Suprapubic skin (tissue), 4 donors: ENCODE measurements around the gene TOR1AIP2. TPM values are rescaled to one million over a fixed set of nuclear protein-coding genes. Genes with fewer than 3 reads are reported as not detected.

ENCODE experiments used
- DNase-seq, 2 donors: peaks; one replicate each; pipeline ENCODE4 v3.0.0-alpha.2; 2019; ENCODE audit warnings: low spot score in 2 of 2
- H3K27ac ChIP-seq: fragments of 200-600 bp; sonication (generic); one replicate; pipeline ENCODE4 v1.5.1; 2019
- H3K27me3 ChIP-seq: fragments of 200-600 bp; sonication (generic); one replicate; pipeline ENCODE4 v1.5.1; 2019
- H3K36me3 ChIP-seq: fragments of 200-600 bp; sonication (generic); one replicate; pipeline ENCODE4 v1.5.1; 2019
- H3K4me1 ChIP-seq: fragments of 200-600 bp; sonication (generic); one replicate; pipeline ENCODE4 v1.5.1; 2019
- H3K4me3 ChIP-seq: fragments of 200-600 bp; sonication (generic); one replicate; pipeline ENCODE4 v1.5.1; 2019; ENCODE audit warnings: mild to moderate bottlenecking
- H3K9me3 ChIP-seq: fragments of 200-600 bp; sonication (generic); one replicate; pipeline ENCODE4 v1.5.1; 2019
- EP300 ChIP-seq: sonication (generic); formaldehyde crosslinking; IDR thresholded peaks from one replicate; pipeline ENCODE4 v1.6.1; 2017; ENCODE audit warnings: antibody characterized with exemption
- POLR2A ChIP-seq, 2 donors: fragments of 450-650 bp; IDR thresholded peaks; one replicate each; pipeline ENCODE4 v1.6.1; 2017; ENCODE audit warnings: antibody characterized with exemption in 2 of 2, mild to moderate bottlenecking in 2 of 2, moderate library complexity in 2 of 2
- POLR2AphosphoS5 ChIP-seq, 3 donors: sonication (generic); formaldehyde crosslinking; IDR thresholded peaks; one replicate each; pipeline ENCODE4 v1.6.1; 2017; ENCODE audit warnings: antibody characterized with exemption in 3 of 3
- WGBS: methylation state at CpG from one replicate; pipeline ENCODE4 v1.1.5; 2018; 5-methylcytosine and 5-hydroxymethylcytosine counted together
- total RNA-seq, 4 donors: library from RNA; depleted of rRNA; stranded (reverse); fragments of >200 nt; gene quantifications; one replicate each; pipeline ENCODE4 v1.1.0, GENCODE V29; 2016
- TF ChIP-seq, protein P1 (sequence below), 2 donors: fragments of 200-600 bp in 1 of 2; fragments of 450-650 bp in 1 of 2; sonication (generic) in 1 of 2; IDR thresholded peaks; one replicate each; pipeline ENCODE4 v1.5.1; 2016 to 2019; ENCODE audit warnings: antibody characterized with exemption in 2 of 2, mild to moderate bottlenecking in 1 of 2, moderate library complexity in 1 of 2

Gene TOR1AIP2
- total RNA-seq, 4 donors from 2014 or later = 68.0 to 91.5 (median 78.3) TPM

GRCh38 chr1:179812501-179813292 lies 64.9 kb downstream of the TOR1AIP2 start:
- H3K9me3 ChIP-seq = no peaks in the 10 kb centered on the region
- no peak for DNase-seq
- H3K27ac ChIP-seq = no peak overlapping the region
- no peaks in the 10 kb centered on the region for H3K36me3 ChIP-seq
- H3K27me3 ChIP-seq = no peaks in the 10 kb centered on the region
- 80% methylated on average over 36 of the region's 37 CpGs for WGBS
- TF ChIP-seq EP300 (no peak), POLR2A (IDR thresholded peaks at IDR 0.05) (no peak), POLR2AphosphoS5 (IDR thresholded peaks at IDR 0.05) (no peak)
- TF ChIP-seq, protein P1, sequence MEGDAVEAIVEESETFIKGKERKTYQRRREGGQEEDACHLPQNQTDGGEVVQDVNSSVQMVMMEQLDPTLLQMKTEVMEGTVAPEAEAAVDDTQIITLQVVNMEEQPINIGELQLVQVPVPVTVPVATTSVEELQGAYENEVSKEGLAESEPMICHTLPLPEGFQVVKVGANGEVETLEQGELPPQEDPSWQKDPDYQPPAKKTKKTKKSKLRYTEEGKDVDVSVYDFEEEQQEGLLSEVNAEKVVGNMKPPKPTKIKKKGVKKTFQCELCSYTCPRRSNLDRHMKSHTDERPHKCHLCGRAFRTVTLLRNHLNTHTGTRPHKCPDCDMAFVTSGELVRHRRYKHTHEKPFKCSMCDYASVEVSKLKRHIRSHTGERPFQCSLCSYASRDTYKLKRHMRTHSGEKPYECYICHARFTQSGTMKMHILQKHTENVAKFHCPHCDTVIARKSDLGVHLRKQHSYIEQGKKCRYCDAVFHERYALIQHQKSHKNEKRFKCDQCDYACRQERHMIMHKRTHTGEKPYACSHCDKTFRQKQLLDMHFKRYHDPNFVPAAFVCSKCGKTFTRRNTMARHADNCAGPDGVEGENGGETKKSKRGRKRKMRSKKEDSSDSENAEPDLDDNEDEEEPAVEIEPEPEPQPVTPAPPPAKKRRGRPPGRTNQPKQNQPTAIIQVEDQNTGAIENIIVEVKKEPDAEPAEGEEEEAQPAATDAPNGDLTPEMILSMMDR (IDR thresholded peaks at IDR 0.05) = no peak
- no peak overlapping the region for H3K4me3 ChIP-seq
- peaks cover 24% of the 10 kb centered on the region for H3K4me1 ChIP-seq

- Histone ChIP-seq H3K36me3 (no peaks in the 10 kb centered on the region), H3K4me3 (no peak overlapping the region), H3K27ac (no peak overlapping the region), H3K4me1 (peaks cover 16% of the 10 kb centered on the region), H3K27me3 (no peaks in the 10 kb centered on the region), H3K9me3 (no peaks in the 10 kb centered on the region)
- peak in 1 of 2 donors; percentile 19 for DNase-seq
- TF ChIP-seq POLR2A (IDR thresholded peaks at IDR 0.05) (no peak), POLR2AphosphoS5 (IDR thresholded peaks at IDR 0.05) (no peak), EP300 (no peak)
- TF ChIP-seq, protein P1 (IDR thresholded peaks at IDR 0.05) = no peak
- WGBS = 66% methylated on average over 7 of the region's 7 CpGs
Measured at GRCh38 chr1:179810367-179810715, 67.3 kb downstream of the TOR1AIP2 start.

DNA sequence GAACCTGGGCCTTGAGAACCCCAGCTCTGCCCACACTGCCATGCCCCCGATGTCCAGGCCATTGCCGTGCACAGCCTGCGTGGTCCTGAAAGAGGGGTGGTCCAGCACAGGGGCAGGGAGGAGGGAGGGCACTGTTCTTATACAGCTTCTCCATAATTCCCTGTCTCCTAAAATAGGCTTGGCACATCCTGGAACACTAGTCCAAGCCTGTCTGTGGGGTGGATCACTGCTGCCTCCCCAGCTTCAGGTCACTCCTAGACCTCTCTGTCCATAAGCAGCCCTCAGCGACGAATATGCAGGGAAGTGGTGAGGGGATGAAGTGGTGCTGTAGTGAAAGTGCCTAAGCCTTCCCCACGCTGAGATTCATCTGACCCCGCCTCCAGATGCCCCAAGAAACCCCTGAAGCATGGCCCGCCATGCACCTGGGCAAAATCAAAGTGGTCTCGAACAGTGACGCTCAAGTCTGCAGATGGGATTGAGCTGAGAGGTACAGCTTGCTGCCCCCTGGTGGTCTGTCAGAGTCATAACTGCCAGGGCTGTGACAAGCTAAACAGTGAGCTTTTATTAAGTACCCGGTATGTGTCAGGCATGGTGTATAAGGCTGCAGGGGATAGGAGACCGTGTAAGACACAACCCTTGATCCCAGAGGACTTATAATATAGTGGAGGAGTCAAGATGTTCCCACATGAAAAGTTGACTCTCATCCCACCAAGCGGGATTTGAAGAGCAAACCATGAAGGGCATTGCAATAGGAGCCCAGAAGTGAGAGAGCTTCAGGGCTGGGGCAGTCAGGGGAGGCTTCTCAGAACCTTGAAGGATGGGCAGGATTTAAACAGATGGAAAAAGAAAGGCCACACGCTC lies 67.9 kb downstream of the TOR1AIP2 start:
- Histone ChIP-seq H3K4me3 (no peak overlapping the region), H3K4me1 (peaks cover 11% of the 10 kb centered on the region), H3K36me3 (no peaks in the 10 kb centered on the region), H3K27ac (no peak overlapping the region), H3K9me3 (no peaks in the 10 kb centered on the region), H3K27me3 (no peaks in the 10 kb centered on the region)
- TF ChIP-seq POLR2A (IDR thresholded peaks at IDR 0.05) = no peak
- TF ChIP-seq EP300 = no peak
- no peak for TF ChIP-seq POLR2AphosphoS5 (IDR thresholded peaks at IDR 0.05)
- TF ChIP-seq, protein P1 (IDR thresholded peaks at IDR 0.05) = peak; percentile 52 to 88
- 36% methylated on average over 12 of the region's 14 CpGs for WGBS
- no peak for DNase-seq

GRCh38 chr1:179808503-179808902 lies 69.1 kb downstream of the TOR1AIP2 start:
- H3K4me3 ChIP-seq = no peak overlapping the region
- TF ChIP-seq POLR2AphosphoS5 (IDR thresholded peaks at IDR 0.05) (no peak), POLR2A (IDR thresholded peaks at IDR 0.05) (no peak), EP300 (no peak)
- TF ChIP-seq, protein P1 (IDR thresholded peaks at IDR 0.05) = no peak
- no peak for DNase-seq
- H3K36me3 ChIP-seq = no peaks in the 10 kb centered on the region
- peaks cover 4% of the 10 kb centered on the region for H3K4me1 ChIP-seq
- H3K9me3 ChIP-seq = no peaks in the 10 kb centered on the region
- H3K27ac ChIP-seq = no peak overlapping the region
- WGBS = 78% methylated on average over 1 of the region's 1 CpG
- no peaks in the 10 kb centered on the region for H3K27me3 ChIP-seq
